ENCODE data around the gene SPATA2.
"Not testable (repeated sequence)": the region's sequence is repeated elsewhere in the genome, so short reads cannot be mapped to it uniquely, and the experiment has no call there.

DNA sequence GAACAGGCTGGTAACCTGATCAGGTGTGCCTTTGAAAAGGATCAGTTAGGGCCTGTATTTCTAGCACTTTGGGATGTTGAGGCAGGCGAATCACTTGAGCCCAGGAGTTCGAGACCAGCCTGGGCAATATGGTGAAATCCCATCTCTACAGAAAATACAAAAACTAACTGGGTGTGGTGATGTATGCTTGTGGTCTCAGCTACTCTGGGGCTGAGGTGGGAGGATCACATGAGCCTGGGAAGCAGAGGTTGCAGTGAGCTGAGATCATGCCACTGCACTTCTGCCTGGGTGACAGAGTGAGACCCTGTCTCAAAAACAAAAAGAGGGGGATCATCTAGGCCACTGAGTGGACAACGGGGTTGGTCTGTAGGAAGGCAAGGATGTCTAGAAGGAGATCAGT lies 54.1 kb downstream of the SPATA2 start:
- TF ChIP-seq SPI1, POLR2AphosphoS5, POLR2A, TAF1 (IDR thresholded peaks at IDR 0.05; ENCODE audit: low read depth, low read length): not testable (repeated sequence)

All from GM12891 (cell line).